GM18520 (cell line): Measurements from ENCODE around the gene SLC35B3.
"Not testable (repeated sequence)": the region's sequence is repeated elsewhere in the genome, so short reads cannot be mapped to it uniquely, and the experiment has no call there.

ENCODE experiments used
- ATAC-seq: cut with Tn5 transposase; IDR thresholded peaks from one replicate; pipeline ENCODE4 v1.9.1; 2021; ENCODE audit not compliant: unreplicated experiment

Gene SLC35B3

DNA sequence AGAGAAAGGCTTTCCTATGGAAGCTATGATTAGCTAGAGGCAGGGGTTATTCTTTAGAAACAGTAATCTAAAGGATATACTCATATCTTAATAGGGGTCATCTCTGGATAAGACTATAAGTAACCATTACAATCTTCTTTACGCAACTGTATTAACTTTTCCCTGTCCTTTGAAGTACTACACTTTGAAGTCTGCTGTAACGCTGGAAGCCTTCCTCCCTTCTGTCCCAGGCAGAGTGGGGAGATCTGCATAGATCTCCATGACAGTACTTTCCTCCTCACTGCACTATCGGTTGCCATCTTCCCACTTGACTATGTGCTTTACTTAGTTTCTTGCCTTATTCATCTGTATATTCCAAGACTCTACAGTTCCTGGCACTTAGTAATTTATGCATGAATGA lies 20.1 kb downstream of the SLC35B3 start:
- no peak for ATAC-seq

DNA sequence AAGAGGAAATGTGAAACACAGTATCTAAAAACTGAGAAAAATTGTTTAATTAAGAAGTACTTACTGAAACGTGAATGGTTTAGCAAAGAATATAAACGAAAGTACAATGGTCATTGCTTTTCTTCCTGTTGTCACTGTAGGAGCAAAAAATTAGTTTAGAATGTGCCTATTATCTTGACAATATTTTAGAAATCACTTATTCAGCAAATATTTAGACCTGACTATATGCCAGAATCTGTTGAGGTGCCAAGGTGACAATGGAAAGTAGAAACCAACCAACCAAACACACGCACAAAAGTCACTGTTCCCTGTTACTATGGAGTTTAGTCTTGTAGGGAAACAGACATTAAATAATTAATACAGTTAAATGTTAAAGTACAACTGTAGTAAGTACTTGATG lies 20.5 kb downstream of the SLC35B3 start:
- no peak for ATAC-seq

DNA sequence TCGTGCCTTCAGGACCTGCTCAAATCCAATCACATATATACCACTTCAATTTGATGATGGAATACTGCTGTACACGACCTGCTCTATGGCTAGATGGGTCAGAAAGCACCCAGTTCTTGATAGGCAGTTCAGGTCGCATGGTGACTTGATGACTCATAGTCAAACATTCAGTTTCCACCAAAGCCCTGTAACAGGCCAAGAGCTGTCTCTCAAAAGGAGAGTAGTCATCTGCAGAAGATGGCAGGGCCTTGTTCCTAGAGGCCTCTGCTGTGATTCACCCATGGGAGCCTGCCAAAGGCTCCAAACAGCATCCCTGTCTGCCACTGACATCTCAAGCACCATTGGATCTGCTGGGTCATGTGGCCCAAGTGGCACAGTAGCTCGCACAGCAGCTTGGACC lies 29.4 kb downstream of the SLC35B3 start:
- ATAC-seq = not testable (repeated sequence)

DNA sequence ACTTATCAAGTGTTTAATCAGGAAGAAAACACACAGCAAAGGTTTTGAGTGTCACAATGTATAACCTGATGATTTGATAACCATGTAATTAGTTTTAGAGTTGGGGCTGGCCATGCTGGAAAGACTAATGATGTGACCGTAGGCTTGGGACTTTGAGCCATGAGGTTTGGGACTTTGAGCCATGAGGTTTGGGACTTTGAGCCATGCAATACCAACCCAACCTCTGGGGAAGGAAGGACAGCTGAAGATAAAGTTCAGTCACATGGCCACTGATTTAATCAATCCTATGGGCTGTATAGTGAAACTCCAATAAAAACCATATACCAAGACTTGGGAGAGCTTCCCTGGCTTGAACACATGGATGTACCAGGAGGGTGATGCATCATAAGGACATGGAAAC lies 32.8 kb downstream of the SLC35B3 start:
- no peak for ATAC-seq

DNA sequence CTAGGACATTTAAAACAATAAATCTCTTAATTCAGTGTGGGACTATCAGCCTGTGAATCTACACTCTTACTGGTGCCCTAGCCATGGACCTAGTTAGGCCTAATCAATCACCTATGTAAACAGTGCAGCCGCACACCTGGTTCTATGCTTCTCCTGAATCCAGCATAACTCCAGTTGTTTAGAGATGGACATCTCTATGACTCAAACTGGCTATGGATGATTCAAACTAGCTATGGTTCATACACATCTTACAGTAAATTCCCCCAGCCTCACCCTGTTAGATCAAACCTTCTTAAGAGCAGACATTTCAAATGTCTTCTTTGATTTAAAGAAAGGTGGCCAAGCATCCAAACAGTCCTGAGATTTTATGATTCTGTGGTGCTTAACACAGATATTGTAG lies 34.7 kb downstream of the SLC35B3 start:
- ATAC-seq = no peak

DNA sequence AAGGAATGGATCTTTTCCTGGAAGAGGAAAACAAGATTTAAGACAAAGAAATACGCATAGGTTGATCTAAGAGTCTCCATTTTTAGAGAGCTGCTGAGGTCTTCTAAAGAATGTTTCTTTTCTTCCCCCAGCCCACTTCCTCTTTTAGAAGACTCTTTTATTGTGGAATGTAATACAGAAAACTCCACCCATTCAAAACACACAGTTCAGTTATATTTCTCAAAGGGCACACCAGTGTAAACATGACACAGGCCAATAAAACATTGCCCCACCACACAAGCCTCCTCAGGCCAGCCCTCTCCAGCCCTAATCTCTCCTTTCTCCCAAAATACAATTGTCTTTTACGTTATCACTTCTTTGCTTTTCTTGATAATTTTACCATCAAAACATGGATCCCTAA lies 42.8 kb downstream of the SLC35B3 start:
- no peak for ATAC-seq

DNA sequence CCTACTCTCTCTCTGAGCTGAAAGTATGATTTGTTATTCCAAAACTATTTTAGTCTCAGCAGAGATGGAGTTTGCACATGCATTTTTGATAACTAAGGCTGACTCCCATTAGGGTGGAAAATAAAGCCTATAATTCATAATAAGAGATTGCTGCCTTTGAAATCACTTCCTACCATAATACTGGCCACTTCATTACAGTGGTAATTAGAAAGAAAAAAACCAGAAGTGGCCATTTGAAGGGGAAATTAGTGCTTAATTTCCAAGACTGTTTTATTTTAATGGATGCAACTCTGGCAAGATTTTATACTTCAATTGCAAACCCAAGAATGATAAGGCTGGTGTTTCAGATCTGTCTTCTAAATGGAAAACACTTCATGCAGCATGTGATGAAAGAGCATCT lies 43.4 kb downstream of the SLC35B3 start:
- ATAC-seq = no peak

DNA sequence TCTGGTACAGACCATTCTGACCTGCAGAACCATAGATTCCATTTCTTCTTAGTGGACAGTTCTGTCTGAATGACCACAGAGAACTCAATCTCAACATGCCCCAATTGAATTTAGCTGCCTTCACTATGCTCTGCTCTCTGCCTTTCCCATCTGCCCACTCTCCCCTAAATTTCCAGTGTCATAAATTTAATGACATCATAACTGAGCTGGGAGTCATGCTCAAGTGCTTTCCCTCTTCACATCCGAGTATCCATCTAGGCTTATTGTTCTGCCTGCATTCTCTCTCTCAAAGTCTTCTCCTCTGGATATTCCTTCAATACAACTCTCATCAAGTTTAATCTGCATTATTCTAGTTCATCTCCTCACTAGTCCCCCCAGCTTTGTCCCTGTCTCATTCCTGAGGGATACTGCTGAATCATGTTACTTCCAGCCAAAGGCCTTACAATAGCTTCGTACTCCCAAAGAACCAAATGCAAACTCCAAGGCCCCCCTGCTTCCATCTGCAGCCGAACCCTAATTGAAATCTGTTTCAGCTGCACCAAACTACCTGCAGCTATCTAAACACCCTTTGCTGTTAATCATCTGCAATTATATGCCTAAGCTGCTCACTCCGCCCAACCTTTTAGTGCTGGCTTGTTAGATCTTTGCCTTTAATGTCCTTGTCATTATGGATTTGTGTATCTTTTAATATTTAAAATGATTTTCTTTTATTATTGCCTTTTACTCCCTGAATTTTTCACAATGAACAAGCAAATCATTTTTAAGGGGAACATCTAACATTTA lies 46.1 kb downstream of the SLC35B3 start:
- ATAC-seq = no peak

DNA sequence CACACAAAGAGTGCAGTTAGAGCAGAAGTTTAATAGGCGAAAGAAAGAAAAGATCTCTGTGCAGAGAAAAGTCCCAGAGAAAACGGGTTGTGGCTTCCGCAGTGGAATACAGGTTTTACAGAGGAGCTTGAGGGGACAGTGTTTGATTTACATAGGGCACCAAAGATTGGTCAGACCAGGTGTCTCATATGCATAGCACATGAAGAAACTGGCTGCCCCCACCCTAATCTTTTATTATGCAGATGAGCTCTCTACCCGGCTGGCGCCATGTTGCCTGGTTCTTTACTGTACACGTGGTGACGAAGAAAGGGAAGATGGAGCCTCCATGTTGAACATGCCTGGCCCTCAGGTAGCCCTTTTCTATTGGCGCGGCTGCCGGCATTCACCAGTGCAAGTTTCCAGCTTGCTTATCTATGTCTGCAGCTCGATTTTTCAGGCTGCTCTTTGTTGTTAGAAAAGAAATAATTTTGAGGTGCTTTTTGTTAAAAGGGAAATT lies 47.4 kb downstream of the SLC35B3 start:
- ATAC-seq = no peak

DNA sequence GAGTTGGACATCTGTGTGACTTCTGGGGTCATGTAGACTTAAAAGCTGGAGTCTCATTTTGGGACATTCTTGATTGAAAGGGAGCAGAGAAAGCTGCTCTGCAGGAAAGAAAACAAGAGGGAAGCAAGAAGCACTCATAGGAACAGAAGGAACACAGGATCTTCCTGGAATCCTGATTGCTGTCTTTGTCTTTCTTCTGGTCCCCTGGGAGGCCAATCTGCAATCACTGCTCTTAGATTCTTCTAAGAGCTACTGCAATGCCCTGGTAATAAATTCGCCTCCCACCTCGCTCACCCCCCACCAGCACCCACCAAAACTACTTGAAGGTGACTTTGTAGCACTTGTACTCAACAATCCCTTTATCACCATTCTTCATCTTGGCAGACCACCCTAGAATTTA lies 51.8 kb downstream of the SLC35B3 start:
- no peak for ATAC-seq

DNA sequence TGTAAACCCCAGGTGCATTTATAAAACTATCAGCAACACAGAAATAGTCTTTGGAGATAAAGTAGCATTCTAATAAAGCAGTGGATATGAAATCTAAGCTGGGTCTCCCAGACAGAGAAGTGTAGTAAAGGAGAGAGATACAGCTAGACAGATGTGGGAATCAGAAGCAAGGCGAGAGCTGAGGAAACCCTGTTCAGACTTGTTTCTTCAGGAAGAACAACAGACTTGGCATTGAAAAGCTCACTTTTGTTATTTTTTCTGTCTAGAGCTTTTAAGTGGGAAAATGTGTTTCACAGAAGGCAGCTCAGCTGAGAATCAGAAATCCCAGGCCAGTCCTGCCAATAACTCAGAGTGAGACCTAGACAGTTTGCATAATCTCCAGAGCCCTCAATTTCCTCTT lies 52.9 kb downstream of the SLC35B3 start:
- ATAC-seq = no peak

DNA sequence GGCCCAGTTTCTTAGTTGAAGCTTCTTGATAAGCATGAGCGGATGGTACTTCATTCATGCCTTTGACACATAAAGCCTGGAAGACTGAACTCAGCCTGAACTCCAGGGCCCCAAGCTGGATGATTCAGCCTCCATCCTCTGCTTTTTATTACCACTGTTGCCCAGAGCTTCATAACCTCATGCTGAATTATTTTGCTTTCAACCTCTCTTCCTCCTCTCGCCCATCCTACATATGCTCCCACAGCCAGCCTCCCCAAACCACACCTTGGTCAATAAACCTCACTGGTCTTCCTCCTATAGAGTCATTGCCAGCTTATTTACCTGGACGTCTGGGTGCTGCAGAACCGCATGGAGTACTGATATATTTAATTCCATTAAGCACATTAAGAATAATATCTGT lies 59.4 kb downstream of the SLC35B3 start:
- no peak for ATAC-seq
